Lung microvascular endothelial cell (primary cell): ENCODE measurements around the gene ALDH8A1. TPM values are rescaled to one million over a fixed set of nuclear protein-coding genes. Genes with fewer than 3 reads are reported as not detected.

Experiments used
- DNase-seq, 2 donors: peaks; one replicate each; pipeline versions ENCODE4 v3.0.0 to v3.0.0-alpha.2; 2010; ENCODE audit warnings: low read depth in 2 of 2
- total RNA-seq: library from RNA; depleted of rRNA; stranded (reverse); fragments of >200 nt; gene quantifications from 2 replicates; pipeline ENCODE4 v1.2.1, GENCODE V29; 2014

Gene ALDH8A1
- total RNA-seq, 1 donor from 2014 or later, result 0.20 TPM

DNA sequence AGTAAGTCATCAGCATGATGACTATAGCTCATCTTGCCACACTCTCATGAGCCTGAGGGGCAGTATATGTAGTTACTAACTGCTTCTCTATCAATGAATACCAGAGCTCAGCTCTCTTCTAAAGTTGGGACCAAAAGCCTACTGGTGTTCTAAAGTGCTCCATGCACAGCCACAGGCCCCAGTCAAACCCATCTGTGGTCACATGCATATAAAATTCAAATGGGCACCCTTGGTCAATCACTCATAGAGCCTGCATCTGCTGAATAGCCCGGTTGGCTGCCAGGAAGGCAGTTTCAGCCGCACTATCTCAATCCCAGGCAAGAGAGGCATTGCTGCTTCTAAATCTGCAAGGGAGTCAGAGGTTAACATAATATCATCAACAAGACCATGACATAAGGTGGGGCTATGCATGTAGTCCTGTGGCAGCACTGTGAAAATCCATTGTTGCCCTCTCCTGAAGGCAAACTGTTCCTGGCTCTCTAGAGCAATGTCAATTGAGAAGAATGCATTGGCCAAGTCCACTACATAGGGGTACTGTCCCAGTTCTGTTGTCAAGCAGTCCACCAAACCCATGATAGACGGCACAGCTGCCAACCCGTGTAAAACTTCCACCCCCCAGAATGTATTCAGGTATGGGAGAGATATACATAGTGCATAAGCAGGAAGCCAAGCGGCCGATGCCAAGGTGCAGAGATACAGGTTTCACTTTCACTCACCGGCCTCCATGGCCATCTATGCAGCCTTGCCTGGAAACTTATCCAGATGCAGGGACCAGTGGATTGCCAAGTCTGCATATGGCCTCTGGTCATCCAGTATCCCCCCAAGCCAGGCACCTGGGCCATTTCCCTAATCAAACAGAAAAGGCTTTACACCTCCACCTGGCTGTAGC lies 76.2 kb downstream of the ALDH8A1 start:
- DNase-seq, result peak in 1 of 2 donors; percentile 24

DNA sequence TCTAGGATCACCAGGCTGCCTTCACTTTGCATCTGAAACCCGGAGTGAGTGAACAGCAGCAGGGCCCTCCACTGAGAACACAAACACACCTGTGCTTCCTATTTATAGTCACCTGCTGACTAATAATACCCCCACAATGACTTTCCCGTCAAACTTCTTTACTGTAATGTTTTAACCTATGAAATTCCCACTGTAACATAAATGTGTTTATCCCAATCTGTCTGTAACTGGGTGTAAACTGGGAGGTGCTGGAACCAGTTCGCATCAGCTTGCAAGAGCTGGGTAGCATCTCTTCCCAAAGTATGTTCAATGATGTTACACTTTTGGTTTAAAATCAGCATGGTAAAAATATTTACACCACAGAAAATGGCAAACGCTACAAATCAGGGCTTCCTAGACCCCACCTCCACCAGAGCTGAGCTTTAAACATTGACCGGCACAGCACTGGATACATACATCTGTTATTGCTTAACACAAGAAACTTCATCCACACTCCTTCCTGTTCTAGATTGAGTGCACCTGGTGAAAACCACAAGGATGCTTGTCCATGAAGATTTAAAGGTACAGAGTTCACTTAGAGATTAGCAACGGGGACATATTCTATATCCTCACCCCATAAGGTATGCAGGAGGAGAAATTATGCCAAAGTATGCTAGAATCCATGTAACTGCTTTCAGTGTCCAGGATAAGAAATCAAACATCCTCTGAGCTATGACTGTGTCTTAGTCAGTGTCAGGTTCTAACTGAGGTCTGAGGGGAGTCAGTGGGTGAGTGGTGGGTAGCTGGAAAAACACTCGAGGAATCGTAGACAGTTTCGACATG lies 79.0 kb downstream of the ALDH8A1 start:
- DNase-seq, result no peak

DNA sequence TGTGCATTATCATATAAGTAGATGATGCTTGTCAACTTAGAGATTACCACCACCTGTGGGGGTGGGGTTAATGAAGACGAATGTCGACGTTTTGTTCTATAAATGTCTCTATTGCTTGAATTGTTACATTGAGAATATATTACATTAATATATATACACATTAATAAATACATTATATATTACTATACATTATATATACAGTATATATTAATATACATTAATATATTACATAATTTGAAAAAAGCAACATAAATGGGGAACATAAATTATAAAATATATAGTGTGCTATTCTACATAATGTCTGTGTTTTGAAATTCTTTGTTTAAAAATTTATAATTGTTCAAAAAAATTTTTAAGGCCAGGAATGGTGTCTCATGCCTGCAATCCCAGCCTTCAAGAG lies 81.1 kb downstream of the ALDH8A1 start:
- DNase-seq, result no peak

Other genes with a start within 250 kb of the ALDH8A1 start
- gene HBS1L, start 104.7 kb upstream of the ALDH8A1 start, total RNA-seq, result 60.8 and 74.8 TPM in 2 replicates
- not detected in 2 replicates for gene MYB, start 231.2 kb upstream of the ALDH8A1 start, total RNA-seq